HG03280 (cell line): ENCODE measurements around the gene DYNLT5.
"Not testable (repeated sequence)": the region's sequence is repeated elsewhere in the genome, so short reads cannot be mapped to it uniquely, and the experiment has no call there.

Source experiments
- ATAC-seq: cut with Tn5 transposase; IDR thresholded peaks from one replicate; pipeline ENCODE4 v1.9.1; 2021; ENCODE audit warnings: mild to moderate bottlenecking, moderate library complexity; ENCODE audit not compliant: unreplicated experiment

DYNLT5 gene, protein sequence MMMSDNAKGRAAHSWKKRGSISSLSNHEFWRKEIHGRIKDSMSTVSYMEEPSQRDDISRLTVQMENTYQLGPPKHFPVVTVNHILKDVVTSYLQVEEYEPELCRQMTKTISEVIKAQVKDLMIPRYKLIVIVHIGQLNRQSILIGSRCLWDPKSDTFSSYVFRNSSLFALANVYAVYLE

GRCh38 chr1:66752000-66752592, at the start of gene DYNLT5:
TSS of gene DYNLT5 (plus strand) at chr1:66752459. CDS start at chr1:66754659, 2,200 bp downstream.
- no peak for ATAC-seq

GRCh38 chr1:66704177-66704875, 47.9 kb upstream of the DYNLT5 start:
- ATAC-seq, result no peak

- ATAC-seq, result no peak
Observed at GRCh38 chr1:66705110-66705509, 47.1 kb upstream of the DYNLT5 start.

- no peak for ATAC-seq
Observed at GRCh38 chr1:66711420-66711819, 40.8 kb upstream of the DYNLT5 start.

DNA sequence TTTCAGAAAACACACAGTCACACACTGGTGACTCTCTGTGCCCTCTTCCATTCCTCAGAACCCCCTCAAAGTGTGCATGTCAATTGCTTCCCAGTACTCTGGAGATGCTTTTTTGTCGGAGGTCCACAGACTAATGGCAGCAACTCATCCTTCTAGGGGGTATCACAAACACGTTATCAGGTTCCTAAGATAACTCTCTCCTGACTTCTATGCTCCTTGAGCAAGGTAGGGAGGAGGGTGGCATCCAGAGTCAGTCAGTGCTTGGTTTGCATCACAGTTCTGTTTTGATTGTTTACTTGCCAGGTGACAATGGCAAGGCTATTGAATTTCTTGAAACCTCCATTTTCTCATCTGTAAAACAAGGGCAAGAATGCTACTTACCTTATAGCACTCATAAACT, 39.4 kb upstream of the DYNLT5 start:
- ATAC-seq, result no peak

- no peak for ATAC-seq
Observed at GRCh38 chr1:66723985-66724384, 28.3 kb upstream of the DYNLT5 start.

DNA sequence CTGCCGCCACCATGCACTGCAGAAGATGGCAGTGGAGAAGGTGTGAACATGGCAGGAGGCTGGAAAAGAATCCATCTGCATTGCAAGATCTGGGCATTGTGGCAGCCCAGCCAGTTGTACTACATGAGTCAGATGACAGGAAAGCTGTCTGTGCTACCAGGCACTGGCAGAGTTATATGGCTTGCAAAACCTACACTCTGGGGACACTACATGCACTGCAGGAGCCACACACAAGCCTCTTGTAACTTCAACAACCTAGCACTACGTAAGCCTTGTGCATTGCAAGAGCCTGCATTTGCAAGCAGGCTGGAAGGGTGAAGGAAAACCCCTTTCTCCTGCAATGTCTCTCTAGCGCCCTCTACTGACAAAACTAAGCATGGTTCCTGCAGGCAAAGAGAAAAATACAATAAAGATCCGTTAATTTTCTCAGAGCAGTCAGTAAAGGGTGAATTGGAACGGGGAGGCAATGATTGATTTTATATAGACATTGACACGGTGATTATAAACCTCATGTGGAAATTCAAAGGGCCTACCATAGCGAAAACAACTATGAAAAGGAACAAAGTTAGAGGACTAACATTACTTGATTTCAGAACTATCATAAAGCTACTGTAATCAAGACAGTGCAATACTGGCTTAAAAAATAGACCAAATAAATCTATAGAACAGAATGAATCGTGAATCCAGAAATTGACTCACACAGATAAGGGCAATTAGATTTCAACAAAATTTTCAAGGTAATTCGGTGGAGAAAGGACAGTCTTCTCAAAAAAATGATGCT, 26.2 kb upstream of the DYNLT5 start:
- peak; percentile 83 for ATAC-seq

GRCh38 chr1:66728021-66728420, 24.2 kb upstream of the DYNLT5 start:
- no peak for ATAC-seq

DNA sequence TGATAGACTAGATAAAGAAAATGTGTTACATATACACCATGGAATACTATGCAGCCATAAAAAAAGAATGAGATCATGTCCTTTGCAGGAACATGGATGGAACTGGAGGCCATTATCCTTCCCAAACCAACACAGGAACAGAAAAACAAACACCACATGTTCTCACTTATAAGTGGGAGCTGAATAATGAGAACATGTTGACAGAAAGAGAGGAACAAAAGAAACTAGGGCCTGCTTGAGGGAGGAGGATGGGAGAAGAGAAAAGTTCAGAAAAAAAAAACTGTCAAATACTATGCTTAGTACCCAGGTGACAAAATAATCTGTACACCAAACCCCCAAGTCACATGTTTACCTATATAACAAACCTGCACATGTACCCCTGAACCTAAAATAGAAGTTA, 23.5 kb upstream of the DYNLT5 start:
- ATAC-seq, result not testable (repeated sequence)

- ATAC-seq, result no peak
Observed at GRCh38 chr1:66729119-66729518, 23.1 kb upstream of the DYNLT5 start.

GRCh38 chr1:66729523-66729922, 22.7 kb upstream of the DYNLT5 start:
- no peak for ATAC-seq

- ATAC-seq, result no peak
Observed at GRCh38 chr1:66730462-66730861, 21.8 kb upstream of the DYNLT5 start.

GRCh38 chr1:66731170-66731865, 20.9 kb upstream of the DYNLT5 start:
- no peak for ATAC-seq

DNA sequence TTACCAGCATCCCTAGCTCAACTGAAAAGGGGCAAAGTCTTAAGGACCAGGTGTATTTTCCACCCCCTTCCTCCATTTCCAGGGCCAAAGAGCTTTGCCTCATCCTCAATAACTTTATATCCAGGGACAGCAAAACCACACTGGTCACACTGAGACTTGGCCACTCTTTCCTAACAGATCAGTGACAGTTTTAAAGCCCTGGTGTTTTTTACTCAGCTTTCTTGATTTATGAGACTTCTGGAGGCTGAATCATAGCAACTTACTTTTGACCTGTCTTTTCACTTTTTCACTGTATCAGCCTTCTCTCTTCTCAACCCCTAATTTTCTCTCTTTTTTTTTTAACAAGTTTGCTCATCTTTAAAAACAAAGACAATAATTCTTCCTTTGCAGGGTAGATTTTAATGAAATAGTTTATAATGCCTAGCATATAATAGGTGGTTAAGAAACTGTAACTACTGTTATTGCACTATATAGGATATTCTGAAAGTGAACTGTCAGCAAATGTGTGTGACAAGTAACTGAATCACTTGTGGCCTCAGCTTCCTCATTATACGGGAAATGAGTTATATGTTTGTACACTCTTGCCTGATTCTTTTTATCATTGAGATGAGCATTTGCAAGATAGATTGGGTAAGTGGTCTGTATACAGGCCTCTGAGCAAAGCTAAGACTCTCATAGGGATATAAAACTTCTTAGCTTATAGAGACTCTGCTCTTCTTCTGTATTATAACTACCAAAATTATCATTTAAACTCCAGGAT, 19.7 kb upstream of the DYNLT5 start:
- ATAC-seq, result no peak

DNA sequence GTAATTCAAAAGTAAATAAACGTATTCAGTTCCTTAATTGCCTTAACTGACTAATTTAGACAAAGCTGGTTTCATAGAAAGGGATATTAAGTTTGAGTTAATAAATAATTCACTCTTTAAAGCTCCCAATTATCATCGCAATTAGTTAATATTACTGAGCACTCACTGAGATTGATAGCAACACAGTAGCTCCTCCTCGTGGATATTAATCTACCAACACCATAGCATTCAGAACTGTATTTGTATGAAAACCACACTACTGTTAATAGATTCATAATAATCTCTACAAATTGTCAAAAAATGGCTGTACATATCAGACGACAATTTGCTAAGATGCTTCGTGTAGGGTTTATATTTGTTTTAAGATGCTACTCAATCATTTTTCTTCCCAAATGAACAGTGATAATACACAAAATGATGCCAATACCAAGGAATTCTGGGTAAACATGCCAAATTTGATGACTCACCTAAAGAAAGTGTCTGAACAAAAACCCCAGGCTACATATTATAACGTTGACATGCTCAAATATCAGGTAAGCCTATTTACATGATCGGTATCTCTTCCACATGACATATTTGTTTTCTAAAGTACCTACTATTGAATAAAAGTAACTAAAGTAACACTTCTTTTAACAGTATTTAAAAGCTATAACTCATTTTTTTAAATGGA, 18.8 kb upstream of the DYNLT5 start:
- no peak for ATAC-seq

GRCh38 chr1:66734531-66734930, 17.7 kb upstream of the DYNLT5 start:
- ATAC-seq, result not testable (repeated sequence)

DNA sequence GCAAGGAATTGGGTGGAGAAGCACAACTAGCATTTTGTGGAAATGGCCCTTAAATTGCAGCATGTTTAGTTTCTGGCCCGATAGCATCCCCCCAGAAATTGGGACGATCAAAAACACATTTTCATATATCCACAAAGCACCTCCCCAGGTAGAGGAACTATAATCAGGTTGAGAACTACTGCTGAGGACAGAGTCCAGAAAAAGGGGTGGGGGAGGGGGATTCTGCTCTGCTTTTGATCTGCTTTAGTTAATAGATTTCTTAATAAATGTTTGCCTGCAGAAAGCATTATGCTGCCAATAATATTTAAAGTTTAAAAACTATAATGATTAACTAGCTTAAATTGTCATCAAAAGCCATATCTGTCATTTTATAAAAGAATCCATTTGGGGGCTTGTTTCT, 14.4 kb upstream of the DYNLT5 start:
- no peak for ATAC-seq

DNA sequence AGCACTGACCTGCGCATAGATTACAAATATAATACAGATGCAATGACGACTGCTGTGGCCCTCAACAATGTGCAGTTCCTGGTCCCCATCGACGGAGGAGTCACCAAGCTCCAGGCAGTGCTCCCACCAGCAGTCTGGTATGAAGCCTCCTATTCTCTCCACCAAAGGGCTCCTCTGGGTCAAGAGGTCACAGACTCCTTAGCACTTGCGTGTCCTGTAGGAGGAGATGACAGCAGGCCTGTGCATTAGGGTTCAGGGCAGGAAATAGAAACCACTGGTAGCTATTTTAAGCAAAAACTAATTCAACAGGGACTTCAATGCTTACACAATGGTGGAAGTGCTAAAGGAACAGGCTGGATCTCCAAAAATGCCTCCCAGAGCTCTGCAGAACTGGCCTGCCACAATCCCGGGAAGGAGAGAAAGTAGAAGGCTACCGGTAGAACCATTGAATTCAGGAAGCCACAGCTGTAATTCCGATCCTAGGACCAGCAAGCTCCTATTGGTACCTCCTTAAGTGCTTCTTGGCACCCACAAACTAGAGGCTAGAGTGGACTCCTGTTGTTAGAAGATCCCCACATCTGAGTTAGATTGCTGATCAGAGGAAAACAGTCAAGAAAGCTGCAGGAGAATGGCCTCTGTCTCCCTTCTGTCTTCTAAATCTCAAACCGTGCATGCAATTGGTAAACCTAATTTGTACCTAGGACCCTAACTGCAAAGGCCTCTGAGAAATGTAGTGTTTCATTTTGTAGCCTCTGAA, 12.7 kb upstream of the DYNLT5 start:
- ATAC-seq, result no peak

DNA sequence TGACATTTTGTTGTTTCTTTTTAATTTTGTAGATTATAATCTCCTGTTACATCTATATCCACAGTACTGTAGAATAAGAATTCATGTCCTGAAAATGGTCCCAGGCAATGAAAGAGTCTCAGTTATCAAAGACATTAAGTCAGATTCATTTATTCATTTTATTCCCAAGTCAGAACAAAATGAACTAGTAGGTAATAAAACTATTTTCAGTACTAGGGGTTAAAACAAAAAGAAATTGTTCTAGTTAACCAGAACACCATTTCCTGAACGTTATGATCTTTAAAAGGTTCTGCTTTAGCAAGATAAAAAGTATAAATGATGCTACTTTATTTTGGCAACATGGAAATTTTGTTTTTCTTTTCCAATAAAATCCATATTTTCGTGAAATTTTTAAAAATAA, 6.8 kb upstream of the DYNLT5 start:
- no peak for ATAC-seq
